ENCODE data around the gene TLR10. TPM values are rescaled to one million over a fixed set of nuclear protein-coding genes. Genes with fewer than 3 reads are reported as not detected.

The TLR10 gene
- total and polyA plus RNA-seq, 2 of the 13 experiments (the other 11 are each of a cell fraction or from before 2014, with no cell fraction given), result not detected

- no peak for TF ChIP-seq ZNF362 (CRISPR knock-in tag; IDR thresholded peaks at IDR 0.05; ENCODE audit: borderline replicate concordance)
- peak; percentile 55; the same call in 1 of the 2 replicates for TF ChIP-seq MXD1 (CRISPR knock-in tag; IDR thresholded peaks at IDR 0.05)
- peak; percentile 45; the same call in 1 of the 2 replicates for TF ChIP-seq ZNF766 (CRISPR knock-in tag; IDR thresholded peaks at IDR 0.05; ENCODE audit: borderline replicate concordance)
- no peak for TF ChIP-seq DR1 (CRISPR knock-in tag; IDR thresholded peaks at IDR 0.05)
- no peak for TF ChIP-seq TEF (CRISPR knock-in tag; IDR thresholded peaks at IDR 0.05)
- TF ChIP-seq SPEN (CRISPR knock-in tag; IDR thresholded peaks at IDR 0.05; ENCODE audit: low read depth), result no peak
- 0 out of 2 replicates have a peak, but pooled peaks have one; percentile 45 for TF ChIP-seq CAMTA2 (CRISPR knock-in tag; IDR thresholded peaks at IDR 0.05; ENCODE audit: borderline replicate concordance)
- TF ChIP-seq BRCA1 (CRISPR knock-in tag; IDR thresholded peaks at IDR 0.05), result 0 out of 2 replicates have a peak, but pooled peaks have one; percentile 47
- TF ChIP-seq AHDC1 (CRISPR knock-in tag; IDR thresholded peaks at IDR 0.05; ENCODE audit: borderline replicate concordance), result no peak
- TF ChIP-seq TBX2 (CRISPR knock-in tag; IDR thresholded peaks at IDR 0.05; ENCODE audit: borderline replicate concordance), result 0 out of 2 replicates have a peak, but pooled peaks have one; percentile 28
- TF ChIP-seq TGIF2 (CRISPR knock-in tag; IDR thresholded peaks at IDR 0.05), result no peak
- TF ChIP-seq U2AF1 (optimal IDR thresholded peaks at IDR 0.05; ENCODE audit: low read depth, low read length), result no peak
- no peak for TF ChIP-seq NFIB (CRISPR knock-in tag; IDR thresholded peaks at IDR 0.05; ENCODE audit: borderline replicate concordance)
- peak; percentile 36; the same call in 1 of the 2 replicates for TF ChIP-seq ZFY (CRISPR knock-in tag; IDR thresholded peaks at IDR 0.05)
- TF ChIP-seq PHF8 (CRISPR knock-in tag; IDR thresholded peaks at IDR 0.05), result 0 out of 2 replicates have a peak, but pooled peaks have one; percentile 26
- TF ChIP-seq ZNF232 (CRISPR knock-in tag; IDR thresholded peaks at IDR 0.05; ENCODE audit: borderline replicate concordance), result no peak
Measured at GRCh38 chr4:38730830-38731646, 51.8 kb downstream of the TLR10 start (continued).
